CD14-positive monocyte (primary cell): ENCODE measurements around the gene CACNB2. TPM values are rescaled to one million over a fixed set of nuclear protein-coding genes. Genes with fewer than 3 reads are reported as not detected.

Source experiments
- DNase-seq, 3 donors: peaks; one replicate each; pipeline ENCODE4 v3.0.0-alpha.2; 2011 to 2022
- H2AFZ ChIP-seq: 2 replicates; pipeline ENCODE4 v1.6.0; 2012; ENCODE audit warnings: mild to moderate bottlenecking, low read depth, low read length, inconsistent platforms; ENCODE audit not compliant: insufficient read depth, poor library complexity, severe bottlenecking
- H3K27ac ChIP-seq, 2 donors: 1 replicate in 1 of 2; 2 replicates in 1 of 2; pipeline ENCODE4 v1.5.1; 2012 to 2013; ENCODE audit warnings: low read length in 2 of 2, control low read depth in 1 of 2, inconsistent platforms in 1 of 2, low read depth in 1 of 2, mild to moderate bottlenecking in 1 of 2
- H3K27me3 ChIP-seq, 2 donors: one replicate each; pipeline versions ENCODE4 v1.6.0 to v1.6.1; 2011 to 2013; ENCODE audit warnings: low read length in 2 of 2; ENCODE audit not compliant: control insufficient read depth in 2 of 2, insufficient read depth in 2 of 2
- H3K36me3 ChIP-seq, 2 donors: replicated peaks in 1 of 2; 1 replicate in 1 of 2; 2 replicates in 1 of 2; pipeline versions ENCODE4 v1.5.1 to v1.6.1; 2012 to 2013; ENCODE audit warnings: low read length in 2 of 2, control low read depth in 1 of 2, inconsistent platforms in 1 of 2, mild to moderate bottlenecking in 1 of 2; ENCODE audit not compliant: insufficient read depth in 2 of 2, control insufficient read depth in 1 of 2
- H3K4me1 ChIP-seq, 2 donors: 1 replicate in 1 of 2; 2 replicates in 1 of 2; pipeline versions ENCODE4 v1.5.1 to v1.6.1; 2012 to 2013; ENCODE audit warnings: low read length in 2 of 2, control low read depth in 1 of 2, inconsistent platforms in 1 of 2, mild to moderate bottlenecking in 1 of 2, moderate library complexity in 1 of 2; ENCODE audit not compliant: insufficient read depth in 2 of 2, control insufficient read depth in 1 of 2
- H3K4me2 ChIP-seq: replicated peaks from 2 replicates; pipeline ENCODE3; 2012; ENCODE audit warnings: low read length, moderate library complexity, mild to moderate bottlenecking; ENCODE audit not compliant: poor library complexity, severe bottlenecking; ENCODE audit errors: extremely low read depth
- H3K4me3 ChIP-seq, 3 experiments: fragments of 200-600 bp in 1 of 3; sonication (generic) in 1 of 3; replicated peaks in 1 of 3; 1 replicate in 2 of 3; 2 replicates in 1 of 3; pipeline ENCODE4 v1.5.1; 2011 to 2013; ENCODE audit warnings: low read length in 3 of 3, mild to moderate bottlenecking in 3 of 3, control low read depth in 2 of 3, low read depth in 2 of 3, inconsistent platforms in 1 of 3, moderate library complexity in 1 of 3
- H3K79me2 ChIP-seq: 2 replicates; pipeline ENCODE4 v1.6.0; 2012; ENCODE audit warnings: mild to moderate bottlenecking, control low read depth, inconsistent platforms, low read length, moderate library complexity; ENCODE audit not compliant: insufficient read depth
- H3K9ac ChIP-seq: 2 replicates; pipeline ENCODE4 v1.6.0; 2017; ENCODE audit warnings: low read length, mild to moderate bottlenecking; ENCODE audit not compliant: insufficient read depth, poor library complexity, severe bottlenecking
- H3K9me3 ChIP-seq, 2 donors: replicated peaks in 1 of 2; 1 replicate in 1 of 2; 2 replicates in 1 of 2; pipeline versions ENCODE4 v1.5.1 to v1.6.1; 2012 to 2013; ENCODE audit warnings: low read length in 2 of 2, control low read depth in 1 of 2; ENCODE audit not compliant: control insufficient read depth in 1 of 2, insufficient read depth in 1 of 2
- H4K20me1 ChIP-seq: 2 replicates; pipeline ENCODE4 v1.6.0; 2012; ENCODE audit warnings: mild to moderate bottlenecking, low read length, control low read depth, moderate library complexity; ENCODE audit not compliant: insufficient read depth
- H3K27ac Mint-ChIP-seq, 7 donors: one replicate each; pipeline ENCODE4 v1.8.0; 2020; ENCODE audit warnings: mild to moderate bottlenecking in 7 of 7, mixed read lengths in 7 of 7, moderate library complexity in 6 of 7, inconsistent platforms in 2 of 7
- H3K27me3 Mint-ChIP-seq, 3 donors: one replicate each; pipeline ENCODE4 v1.8.0; 2021 to 2022; ENCODE audit warnings: low read depth in 3 of 3, mild to moderate bottlenecking in 3 of 3, mixed read lengths in 3 of 3, moderate library complexity in 3 of 3, inconsistent platforms in 1 of 3
- H3K36me3 Mint-ChIP-seq, 2 donors: one replicate each; pipeline ENCODE4 v1.8.0; 2020; ENCODE audit warnings: mixed read lengths in 2 of 2, inconsistent platforms in 1 of 2, mild to moderate bottlenecking in 1 of 2
- H3K4me1 Mint-ChIP-seq: one replicate; pipeline ENCODE4 v1.8.0; 2020; ENCODE audit warnings: mild to moderate bottlenecking, mixed read lengths
- H3K4me3 Mint-ChIP-seq, 2 donors: one replicate each; pipeline ENCODE4 v1.8.0; 2020; ENCODE audit warnings: mild to moderate bottlenecking in 2 of 2, mixed read lengths in 2 of 2, moderate library complexity in 1 of 2
- H3K9me3 Mint-ChIP-seq, 7 donors: one replicate each; pipeline ENCODE4 v1.8.0; 2020 to 2022; ENCODE audit warnings: mixed read lengths in 7 of 7, mild to moderate bottlenecking in 6 of 7, moderate library complexity in 6 of 7, inconsistent platforms in 2 of 7
- CTCF ChIP-seq: fragments of 200-600 bp; IDR thresholded peaks from one replicate; pipeline ENCODE4 v1.8.0; 2022; ENCODE audit warnings: antibody characterized with exemption, mild to moderate bottlenecking
- WGBS: methylation state at CpG from one replicate; pipeline ENCODE4 v1.1.5; 2013; ENCODE audit warnings: missing lambda C conversion rate; ENCODE audit not compliant: insufficient coverage; 5-methylcytosine and 5-hydroxymethylcytosine counted together
- intact Hi-C, 2 donors: fragments of 100-400 bp; cut with micrococcal nuclease; formaldehyde crosslinking; loops; one replicate each; pipeline versions ENCODE4 v1.15.0 to v1.15.1; 2023
- polyA plus RNA-seq, 3 donors: library from polyadenylated mRNA; depleted of rRNA in 1 of 3; unstranded in 2 of 3; stranded (reverse) in 1 of 3; fragments of 300-500 nt in 2 of 3; fragments of >200 nt in 1 of 3; fragmentation: Illumina TruSeq in 2 of 3; gene quantifications; 1 replicate in 2 of 3; 2 replicates in 1 of 3; pipeline ENCODE4 v1.2.3, GENCODE V29; 2012 to 2021

Gene CACNB2
- polyA plus RNA-seq, 3 donors: 0.05 TPM; not detected in 2

- Mint-ChIP-seq H3K4me3 (no peak overlapping the region), H3K27ac (no peak overlapping the region), H3K9me3 (peaks cover 0 to 1% (median 0%) of the 10 kb centered on the region in 7 donors), H3K27me3 (peaks cover 11 to 16% (median 12%) of the 10 kb centered on the region in 3 donors), H3K4me1 (no peaks in the 10 kb centered on the region), H3K36me3 (no peaks in the 10 kb centered on the region)
- peaks cover 7 to 14% of the 10 kb centered on the region in 2 donors for H3K27me3 ChIP-seq
- DNase-seq: no peak
- H3K4me2 ChIP-seq: no peak overlapping the region
- no peaks in the 10 kb centered on the region for H4K20me1 ChIP-seq
- no peak for TF ChIP-seq CTCF
- intact Hi-C loops: no loop called here
- no peaks in the 10 kb centered on the region for H3K36me3 ChIP-seq
- no peaks in the 10 kb centered on the region for H3K4me1 ChIP-seq
- H3K27ac ChIP-seq: no peak overlapping the region
- WGBS: 80% methylated on average over 5 of the region's 8 CpGs
- H2AFZ ChIP-seq: no peak overlapping the region
- H3K79me2 ChIP-seq: no peaks in the 10 kb centered on the region
- H3K4me3 ChIP-seq: no peak overlapping the region
- H3K9me3 ChIP-seq: peaks cover 0 to 2% of the 10 kb centered on the region in 2 donors
- H3K9ac ChIP-seq: no peak overlapping the region
Measured at GRCh38 chr10:18134509-18134908, 5.7 kb upstream of the CACNB2 start.

- H3K9ac ChIP-seq: no peak overlapping the region
- no peak overlapping the region for H2AFZ ChIP-seq
- Mint-ChIP-seq H3K27ac (no peak overlapping the region), H3K36me3 (no peaks in the 10 kb centered on the region), H3K4me1 (peaks cover 4% of the 10 kb centered on the region), H3K27me3 (peaks cover 15 to 20% (median 16%) of the 10 kb centered on the region in 3 donors), H3K4me3 (no peak overlapping the region), H3K9me3 (peaks cover 0 to 3% (median 0%) of the 10 kb centered on the region in 7 donors)
- no peak overlapping the region for H3K27ac ChIP-seq
- H3K4me2 ChIP-seq: no peak overlapping the region
- no peak for TF ChIP-seq CTCF
- H3K4me1 ChIP-seq: peaks cover under 1 to 2% of the 10 kb centered on the region in 2 donors
- DNase-seq: no peak
- no peak overlapping the region for H3K4me3 ChIP-seq
- H3K79me2 ChIP-seq: no peaks in the 10 kb centered on the region
- H3K27me3 ChIP-seq: peaks cover 10 to 19% of the 10 kb centered on the region in 2 donors
- intact Hi-C loops: no loop called here
- no peaks in the 10 kb centered on the region for H4K20me1 ChIP-seq
- WGBS: no CpG with 5 or more reads among the region's 4 CpGs
- H3K36me3 ChIP-seq: no peaks in the 10 kb centered on the region
- peaks cover 0 to 6% of the 10 kb centered on the region in 2 donors for H3K9me3 ChIP-seq
Measured at GRCh38 chr10:18134921-18135320, 5.3 kb upstream of the CACNB2 start.
